Stomach (tissue), 4 donors: Measurements from ENCODE around the gene SDF2L1.

Experiments
- POLR2A ChIP-seq, 4 donors: fragments of 450-650 bp; IDR thresholded peaks; one replicate each; pipeline ENCODE4 v1.6.1; 2016; ENCODE audit warnings: antibody characterized with exemption in 4 of 4, control low read depth in 2 of 4, mild to moderate bottlenecking in 1 of 4, moderate library complexity in 1 of 4
- POLR2AphosphoS5 ChIP-seq, 3 donors: sonication (generic); formaldehyde crosslinking; IDR thresholded peaks; one replicate each; pipeline ENCODE4 v1.6.1; 2016; ENCODE audit warnings: antibody characterized with exemption in 3 of 3
- TF ChIP-seq, protein P1 (sequence below), 7 experiments: fragments of 450-650 bp in 4 of 7; fragments of 200-600 bp in 3 of 7; sonication (generic) in 3 of 7; IDR thresholded peaks; one replicate each; pipeline ENCODE4 v1.5.1; 2016 to 2019; ENCODE audit warnings: antibody characterized with exemption in 7 of 7, control low read depth in 2 of 7, mild to moderate bottlenecking in 1 of 7

DNA sequence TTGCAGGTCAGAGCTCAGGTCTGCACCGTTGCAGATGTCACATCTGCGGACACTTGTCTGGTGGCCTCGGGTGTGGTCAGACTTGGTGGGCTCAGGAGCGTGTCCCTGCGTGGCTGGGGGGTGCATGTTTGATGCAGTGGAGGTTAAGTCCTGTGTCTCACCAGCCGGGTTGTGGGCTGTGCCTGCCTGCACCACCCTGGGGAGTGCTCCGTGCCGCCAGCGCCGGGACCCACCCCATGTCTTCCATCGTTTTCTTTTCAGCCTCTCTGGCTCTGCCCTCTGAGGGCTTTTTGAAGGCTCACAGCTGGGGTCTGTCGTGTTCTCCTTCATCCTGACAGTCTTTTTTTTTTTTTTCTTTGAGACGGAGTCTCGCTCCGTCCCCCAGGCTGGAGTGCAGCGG is 49.7 kb downstream of the SDF2L1 start:
- TF ChIP-seq, protein P1, sequence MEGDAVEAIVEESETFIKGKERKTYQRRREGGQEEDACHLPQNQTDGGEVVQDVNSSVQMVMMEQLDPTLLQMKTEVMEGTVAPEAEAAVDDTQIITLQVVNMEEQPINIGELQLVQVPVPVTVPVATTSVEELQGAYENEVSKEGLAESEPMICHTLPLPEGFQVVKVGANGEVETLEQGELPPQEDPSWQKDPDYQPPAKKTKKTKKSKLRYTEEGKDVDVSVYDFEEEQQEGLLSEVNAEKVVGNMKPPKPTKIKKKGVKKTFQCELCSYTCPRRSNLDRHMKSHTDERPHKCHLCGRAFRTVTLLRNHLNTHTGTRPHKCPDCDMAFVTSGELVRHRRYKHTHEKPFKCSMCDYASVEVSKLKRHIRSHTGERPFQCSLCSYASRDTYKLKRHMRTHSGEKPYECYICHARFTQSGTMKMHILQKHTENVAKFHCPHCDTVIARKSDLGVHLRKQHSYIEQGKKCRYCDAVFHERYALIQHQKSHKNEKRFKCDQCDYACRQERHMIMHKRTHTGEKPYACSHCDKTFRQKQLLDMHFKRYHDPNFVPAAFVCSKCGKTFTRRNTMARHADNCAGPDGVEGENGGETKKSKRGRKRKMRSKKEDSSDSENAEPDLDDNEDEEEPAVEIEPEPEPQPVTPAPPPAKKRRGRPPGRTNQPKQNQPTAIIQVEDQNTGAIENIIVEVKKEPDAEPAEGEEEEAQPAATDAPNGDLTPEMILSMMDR (IDR thresholded peaks at IDR 0.05): no peak
- TF ChIP-seq POLR2A (IDR thresholded peaks at IDR 0.05) (no peak), POLR2AphosphoS5 (IDR thresholded peaks at IDR 0.05) (no peak)
